Glutamatergic neuron (in vitro differentiated cells): ENCODE results near the gene CDC34. TPM values are rescaled to one million over a fixed set of nuclear protein-coding genes. Genes with fewer than 3 reads are reported as not detected.

Source experiments
- DNase-seq: peaks from one replicate; pipeline ENCODE4 v3.0.0; 2022
- H3K27ac Mint-ChIP-seq: one replicate; pipeline ENCODE4 v1.8.0; 2020; ENCODE audit warnings: mild to moderate bottlenecking, mixed read lengths, inconsistent platforms; ENCODE audit not compliant: unreplicated experiment
- H3K27me3 Mint-ChIP-seq: one replicate; pipeline ENCODE4 v1.8.0; 2020; ENCODE audit warnings: mild to moderate bottlenecking, moderate library complexity, mixed read lengths, inconsistent platforms; ENCODE audit not compliant: unreplicated experiment
- H3K36me3 Mint-ChIP-seq: one replicate; pipeline ENCODE4 v1.8.0; 2020; ENCODE audit warnings: mild to moderate bottlenecking, mixed read lengths, inconsistent platforms; ENCODE audit not compliant: unreplicated experiment
- H3K4me1 Mint-ChIP-seq: one replicate; pipeline ENCODE4 v1.8.0; 2020; ENCODE audit warnings: mild to moderate bottlenecking, low read depth, mixed read lengths, inconsistent platforms; ENCODE audit not compliant: unreplicated experiment
- H3K4me3 Mint-ChIP-seq: one replicate; pipeline ENCODE4 v1.8.0; 2020; ENCODE audit warnings: mild to moderate bottlenecking, mixed read lengths, inconsistent platforms; ENCODE audit not compliant: unreplicated experiment
- H3K9me3 Mint-ChIP-seq: one replicate; pipeline ENCODE4 v1.8.0; 2020; ENCODE audit warnings: mild to moderate bottlenecking, moderate library complexity, mixed read lengths, inconsistent platforms; ENCODE audit not compliant: unreplicated experiment
- CTCF ChIP-seq: fragments of 200-600 bp; sonication (generic); IDR thresholded peaks from one replicate; pipeline ENCODE4 v1.5.0; 2021; ENCODE audit not compliant: partially characterized antibody, unreplicated experiment
- total RNA-seq: library from RNA; stranded (reverse); fragmentation: NEBNext Ultra II Directional; extraction: Animal tissue kit (Norgen Biotek cat#: 25700); gene quantifications from one replicate; pipeline ENCODE4 v1.2.1, GENCODE V29; 2021; ENCODE audit not compliant: unreplicated experiment

Gene CDC34
- total RNA-seq, 1 donor from 2014 or later = 136 TPM

GRCh38 chr19:589693-590395 lies 58.3 kb downstream of the CDC34 start, which contains the start of gene HCN2:
HCN2 (plus strand) TSS chr19:589881; CDS start chr19:589946, 65 bp downstream.
- no peaks in the 10 kb centered on the region for H3K36me3 Mint-ChIP-seq
- peaks cover 4% of the 10 kb centered on the region for H3K4me1 Mint-ChIP-seq
- peaks cover 12% of the 10 kb centered on the region for H3K27me3 Mint-ChIP-seq
- DNase-seq = no peak
- H3K27ac Mint-ChIP-seq = no peak within 1 kb of the TSS
- H3K4me3 Mint-ChIP-seq = peak within 1 kb of the TSS; percentile 55
- H3K9me3 Mint-ChIP-seq = peaks cover 5% of the 10 kb centered on the region
- no peak for TF ChIP-seq CTCF

GRCh38 chr19:590396-590745 lies 58.8 kb downstream of the CDC34 start:
- TF ChIP-seq CTCF = no peak
- Mint-ChIP-seq H3K27me3 (peaks cover 10% of the 10 kb centered on the region), H3K9me3 (peaks cover 5% of the 10 kb centered on the region), H3K4me1 (peaks cover 4% of the 10 kb centered on the region), H3K36me3 (no peaks in the 10 kb centered on the region), H3K4me3 (peak overlapping the region; percentile 55), H3K27ac (no peak overlapping the region)
- DNase-seq = no peak

DNA sequence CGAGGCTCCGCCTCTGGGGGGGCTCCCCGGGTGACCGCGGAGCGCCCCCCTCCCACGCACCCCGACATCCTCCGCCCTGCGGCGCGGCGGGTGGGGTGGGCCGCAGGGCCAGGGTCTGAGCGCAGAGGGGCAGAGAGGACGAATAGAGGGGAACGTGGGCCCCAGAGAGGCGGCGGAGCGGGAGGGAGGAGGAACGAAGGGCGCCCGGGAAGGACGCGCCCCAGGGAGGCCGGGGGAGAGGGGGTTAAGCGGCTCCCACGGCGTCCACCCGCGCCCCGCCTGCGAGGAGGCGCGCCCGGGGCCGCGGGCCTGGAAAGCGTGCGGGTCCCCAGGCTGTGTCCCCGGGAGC lies 59.2 kb downstream of the CDC34 start:
- H3K4me3 Mint-ChIP-seq = no peak overlapping the region
- peaks cover 10% of the 10 kb centered on the region for H3K27me3 Mint-ChIP-seq
- no peak overlapping the region for H3K27ac Mint-ChIP-seq
- H3K36me3 Mint-ChIP-seq = no peaks in the 10 kb centered on the region
- no peak for DNase-seq
- TF ChIP-seq CTCF = no peak
- H3K9me3 Mint-ChIP-seq = peaks cover 5% of the 10 kb centered on the region
- peaks cover 4% of the 10 kb centered on the region for H3K4me1 Mint-ChIP-seq

GRCh38 chr19:591099-591958 lies 59.8 kb downstream of the CDC34 start:
- peaks cover 5% of the 10 kb centered on the region for H3K9me3 Mint-ChIP-seq
- H3K36me3 Mint-ChIP-seq = no peaks in the 10 kb centered on the region
- H3K4me1 Mint-ChIP-seq = peaks cover 4% of the 10 kb centered on the region
- no peak for TF ChIP-seq CTCF
- H3K27me3 Mint-ChIP-seq = peaks cover 7% of the 10 kb centered on the region
- H3K27ac Mint-ChIP-seq = no peak overlapping the region
- DNase-seq = no peak
- H3K4me3 Mint-ChIP-seq = peak overlapping the region; percentile 70

Other genes with a start within 250 kb of the CDC34 start
- 0.64 TPM for gene PLPP2, start 240.4 kb upstream of the CDC34 start, total RNA-seq
- 47.3 TPM for gene MIER2, start 187.0 kb upstream of the CDC34 start, total RNA-seq
- gene C2CD4C, start 122.6 kb upstream of the CDC34 start, total RNA-seq = 9.6 TPM
- 343 TPM for gene SHC2, start 70.7 kb upstream of the CDC34 start, total RNA-seq
- gene MADCAM1, start 35.3 kb upstream of the CDC34 start, total RNA-seq = 1.7 TPM
- gene TPGS1, start 24.3 kb upstream of the CDC34 start, total RNA-seq = 20.0 TPM
- 0.47 TPM for gene GZMM, start 12.3 kb downstream of the CDC34 start, total RNA-seq
- 470 TPM for gene BSG, start 40.8 kb downstream of the CDC34 start, total RNA-seq
- gene HCN2, start 58.1 kb downstream of the CDC34 start, total RNA-seq = 33.2 TPM
- 79.9 TPM for gene POLRMT, start 101.8 kb downstream of the CDC34 start, total RNA-seq
- gene FGF22, start 108.1 kb downstream of the CDC34 start, total RNA-seq = 1.5 TPM
- gene RNF126, start 131.5 kb downstream of the CDC34 start, total RNA-seq = 51.7 TPM
- 10.7 TPM for gene FSTL3, start 144.6 kb downstream of the CDC34 start, total RNA-seq
- gene PRSS57, start 163.7 kb downstream of the CDC34 start, total RNA-seq = 0.78 TPM
- 349 TPM for gene PALM, start 177.2 kb downstream of the CDC34 start, total RNA-seq
- gene MISP, start 219.4 kb downstream of the CDC34 start, total RNA-seq = 1.1 TPM